ENCODE data around the gene SCN5A.

Gene SCN5A

GRCh38 chr3:38519000-38519399, 130.5 kb downstream of the SCN5A start:
- H3K4me3 Mint-ChIP-seq, result no peak overlapping the region
- no peaks in the 10 kb centered on the region for H3K9me3 Mint-ChIP-seq
- DNase-seq, result no peak
- CTCF ChIA-PET, result interaction anchor here (0.8 to 5.0 kb wide), 8 partner anchors 19 to 481 kb away, joined by 3 to 68 read pairs (median 5); partner anchors contain the start of genes EXOG and XYLB
- peaks cover 32% of the 10 kb centered on the region for H3K36me3 Mint-ChIP-seq
- H3K27me3 Mint-ChIP-seq, result no peaks in the 10 kb centered on the region
- H3K4me1 Mint-ChIP-seq, result peaks cover 39% of the 10 kb centered on the region
- peak overlapping the region; percentile 93 for H3K27ac Mint-ChIP-seq

GRCh38 chr3:38516669-38517068, 132.8 kb downstream of the SCN5A start:
- Mint-ChIP-seq H3K27ac (no peak overlapping the region), H3K27me3 (no peaks in the 10 kb centered on the region), H3K9me3 (no peaks in the 10 kb centered on the region), H3K4me1 (peaks cover 39% of the 10 kb centered on the region), H3K36me3 (peaks cover 36% of the 10 kb centered on the region), H3K4me3 (no peak overlapping the region)
- no peak for DNase-seq
- CTCF ChIA-PET, result interaction anchor here (0.9 kb wide), 1 partner anchor 134 kb away, joined by 3 read pairs; no protein-coding TSS in a partner anchor

- DNase-seq, result no peak
- Mint-ChIP-seq H3K27ac (no peak overlapping the region), H3K36me3 (peaks cover 38% of the 10 kb centered on the region), H3K4me3 (no peak overlapping the region), H3K9me3 (no peaks in the 10 kb centered on the region), H3K27me3 (no peaks in the 10 kb centered on the region), H3K4me1 (peaks cover 27% of the 10 kb centered on the region)
- CTCF ChIA-PET, result interaction anchor here (0.9 kb wide), 1 partner anchor 421 kb away, joined by 3 read pairs; no protein-coding TSS in a partner anchor
Observed at GRCh38 chr3:38515367-38515766, 134.1 kb downstream of the SCN5A start.

- H3K9me3 Mint-ChIP-seq, result no peaks in the 10 kb centered on the region
- H3K27me3 Mint-ChIP-seq, result no peaks in the 10 kb centered on the region
- H3K36me3 Mint-ChIP-seq, result peaks cover 33% of the 10 kb centered on the region
- H3K27ac Mint-ChIP-seq, result no peak overlapping the region
- DNase-seq, result no peak
- CTCF ChIA-PET, result interaction anchor here (3.4 kb wide), 1 partner anchor 10 kb away, joined by 19 read pairs; no protein-coding TSS in a partner anchor
- H3K4me1 Mint-ChIP-seq, result no peaks in the 10 kb centered on the region
- no peak overlapping the region for H3K4me3 Mint-ChIP-seq
Observed at GRCh38 chr3:38511546-38511945, 137.9 kb downstream of the SCN5A start.

GRCh38 chr3:38510631-38511030, 138.9 kb downstream of the SCN5A start:
- Mint-ChIP-seq H3K27me3 (no peaks in the 10 kb centered on the region), H3K4me3 (no peak overlapping the region), H3K27ac (no peak overlapping the region), H3K36me3 (peaks cover 32% of the 10 kb centered on the region), H3K9me3 (no peaks in the 10 kb centered on the region), H3K4me1 (no peaks in the 10 kb centered on the region)
- CTCF ChIA-PET, result interaction anchor here (1.2 to 3.4 kb wide), 2 partner anchors 11 kb away, joined by 6 to 19 read pairs; no protein-coding TSS in a partner anchor
- DNase-seq, result no peak

- no peaks in the 10 kb centered on the region for H3K4me1 Mint-ChIP-seq
- H3K27me3 Mint-ChIP-seq, result no peaks in the 10 kb centered on the region
- H3K9me3 Mint-ChIP-seq, result no peaks in the 10 kb centered on the region
- peaks cover 31% of the 10 kb centered on the region for H3K36me3 Mint-ChIP-seq
- no peak overlapping the region for H3K4me3 Mint-ChIP-seq
- H3K27ac Mint-ChIP-seq, result no peak overlapping the region
- no peak for DNase-seq
- CTCF ChIA-PET, result interaction anchor here (0.5 to 1.2 kb wide), 3 partner anchors 12 to 35 kb away, joined by 3 to 6 read pairs (median 5); no protein-coding TSS in a partner anchor
Observed at GRCh38 chr3:38509732-38510131, 139.8 kb downstream of the SCN5A start.

- Mint-ChIP-seq H3K27ac (no peak overlapping the region), H3K4me1 (no peaks in the 10 kb centered on the region), H3K4me3 (no peak overlapping the region), H3K27me3 (no peaks in the 10 kb centered on the region), H3K36me3 (peaks cover 30% of the 10 kb centered on the region), H3K9me3 (no peaks in the 10 kb centered on the region)
- no peak for DNase-seq
- CTCF ChIA-PET, result interaction anchor here (0.9 to 3.7 kb wide), 2 partner anchors 10 to 14 kb away, joined by 4 to 18 read pairs; no protein-coding TSS in a partner anchor
Observed at GRCh38 chr3:38507120-38507519, 142.4 kb downstream of the SCN5A start.

GRCh38 chr3:38500688-38501417, 148.6 kb downstream of the SCN5A start:
- CTCF ChIA-PET, result interaction anchor here (0.9 to 3.9 kb wide), 4 partner anchors 18 to 155 kb away, joined by 3 to 13 read pairs (median 4); no protein-coding TSS in a partner anchor
- no peak overlapping the region for H3K27ac Mint-ChIP-seq
- H3K4me1 Mint-ChIP-seq, result peaks cover 25% of the 10 kb centered on the region
- H3K27me3 Mint-ChIP-seq, result no peaks in the 10 kb centered on the region
- no peak overlapping the region for H3K4me3 Mint-ChIP-seq
- DNase-seq, result no peak
- no peaks in the 10 kb centered on the region for H3K9me3 Mint-ChIP-seq
- peaks cover 33% of the 10 kb centered on the region for H3K36me3 Mint-ChIP-seq

Data from activated naive CD4-positive, alpha-beta T cell treated with anti-CD3 and anti-CD28 coated beads, Interleukin-2, amount 10 ng/mL, durations not matched to agents 7 days and 5 days (primary cell).